C4-2B (cell line): ENCODE results near the gene GTF2E1.

Source experiments
- CTCF ChIP-seq: fragments of 450-650 bp; conservative IDR thresholded peaks from 2 replicates; pipeline ENCODE4 v1.5.1; 2017; ENCODE audit warnings: mild to moderate bottlenecking
- ZFX ChIP-seq: fragments of 450-650 bp; IDR thresholded peaks from 2 replicates; pipeline ENCODE4 v1.6.1; 2017

GRCh38 chr3:120795017-120795648, 52.6 kb downstream of the GTF2E1 start:
- TF ChIP-seq CTCF (peak; percentile 64), ZFX (no peak)
